Stimulated activated CD4-positive, alpha-beta T cell treated with anti-CD3 and anti-CD28 coated beads, Interleukin-4, amount 100 ng/mL, for 48 hours (primary cell): ENCODE data around the gene ASPA.

ENCODE experiments used
- DNase-seq, 2 donors: peaks; one replicate each; pipeline ENCODE4 v3.0.0-alpha.2; 2020; ENCODE audit warnings: low read depth in 2 of 2

ASPA gene

DNA sequence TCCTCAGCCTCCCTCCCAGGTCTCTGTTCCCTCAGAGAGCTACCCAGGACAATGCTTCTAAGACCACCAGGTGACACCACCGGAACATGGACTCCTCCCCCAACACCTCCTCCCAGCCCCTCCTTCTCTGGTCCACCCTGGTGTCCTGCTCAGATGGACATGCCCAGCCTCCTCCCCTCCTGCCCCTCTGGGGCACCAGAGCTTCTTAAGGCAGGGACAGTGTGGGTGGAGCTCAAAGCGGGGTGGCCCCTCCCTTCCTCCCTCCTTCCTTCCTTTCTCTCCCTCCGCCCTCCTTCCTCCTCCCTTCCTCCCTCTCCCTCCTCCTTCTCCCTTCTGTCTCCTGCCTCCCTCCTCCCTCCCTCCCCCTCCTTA lies 59.1 kb downstream of the ASPA start:
- no peak for DNase-seq

- DNase-seq: peak; percentile 51 to 67
Measured at GRCh38 chr17:3535253-3535995, 59.6 kb downstream of the ASPA start.

- no peak for DNase-seq
Measured at GRCh38 chr17:3536716-3537115, 60.9 kb downstream of the ASPA start.

GRCh38 chr17:3539881-3540540 lies 64.2 kb downstream of the ASPA start:
- DNase-seq: no peak

DNA sequence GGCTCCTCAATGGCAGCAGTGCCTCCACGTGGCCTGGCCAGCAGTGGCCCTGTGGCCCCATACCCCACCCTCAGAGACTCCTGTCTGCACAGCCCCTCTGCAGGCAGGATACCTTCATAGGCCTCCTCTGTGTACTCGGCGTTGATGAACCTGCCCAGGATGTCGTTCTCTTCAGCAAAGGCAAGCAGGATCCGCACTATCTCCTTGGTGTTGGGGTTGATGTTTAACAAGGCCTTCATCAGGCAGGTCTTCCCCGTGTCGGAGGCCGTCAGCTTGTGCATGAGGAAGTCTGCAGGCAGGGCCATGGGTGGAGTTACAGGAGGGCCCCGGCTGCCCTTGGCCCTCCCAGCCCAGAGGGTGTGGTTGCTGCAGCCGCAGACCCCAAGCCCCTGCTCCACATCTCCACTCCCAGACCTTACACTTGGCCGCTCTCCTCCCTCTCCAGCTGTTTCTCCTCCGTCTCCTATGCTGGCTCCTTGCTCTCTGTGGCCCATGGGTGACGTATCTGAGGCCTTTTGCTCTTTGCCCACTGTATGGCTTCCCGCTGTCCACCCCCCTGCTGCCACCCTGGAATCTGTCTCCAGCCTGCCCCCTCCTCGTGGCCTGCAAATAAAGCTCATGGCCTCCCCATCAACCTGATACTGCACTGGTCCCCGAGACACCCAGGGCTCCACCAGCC lies 66.8 kb downstream of the ASPA start:
- no peak for DNase-seq

DNA sequence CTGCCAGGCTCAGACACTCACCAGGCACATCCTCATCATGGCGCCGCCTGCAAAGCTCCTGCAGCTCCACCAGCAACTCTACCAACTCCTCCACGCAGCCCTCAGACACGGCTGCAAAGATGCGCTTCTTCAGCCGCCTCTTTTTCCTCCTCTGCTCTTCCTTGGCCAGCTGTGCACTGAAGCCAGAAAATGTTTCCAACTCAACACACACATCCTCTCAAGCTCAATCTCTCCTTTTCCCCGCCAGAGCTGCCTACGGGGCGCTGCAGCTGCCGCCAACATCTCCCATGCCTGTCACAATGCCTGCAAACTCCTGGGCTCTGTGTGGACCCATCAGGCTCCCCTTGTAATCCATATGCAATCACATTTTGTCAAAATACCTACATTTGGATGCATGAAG lies 67.7 kb downstream of the ASPA start:
- DNase-seq: no peak

DNA sequence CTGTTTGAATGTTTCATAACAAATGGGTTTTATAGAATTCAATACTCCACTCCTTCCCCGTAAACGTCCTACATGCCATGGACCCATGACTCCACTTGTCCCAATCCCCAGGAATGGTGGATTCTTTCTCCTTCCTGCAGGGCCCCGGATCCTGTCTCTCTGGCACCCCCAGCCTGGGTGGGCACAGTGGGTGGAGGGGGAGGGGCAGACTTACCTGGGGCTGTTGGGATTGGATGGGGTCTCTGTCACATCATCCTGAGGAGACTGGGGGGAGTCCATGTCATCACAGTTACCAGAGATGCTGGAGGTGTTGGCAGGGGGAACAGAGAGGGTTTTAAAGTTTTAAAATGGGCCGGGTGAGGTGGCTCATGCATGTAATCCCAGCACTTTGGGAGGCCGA lies 68.6 kb downstream of the ASPA start:
- DNase-seq: no peak

DNA sequence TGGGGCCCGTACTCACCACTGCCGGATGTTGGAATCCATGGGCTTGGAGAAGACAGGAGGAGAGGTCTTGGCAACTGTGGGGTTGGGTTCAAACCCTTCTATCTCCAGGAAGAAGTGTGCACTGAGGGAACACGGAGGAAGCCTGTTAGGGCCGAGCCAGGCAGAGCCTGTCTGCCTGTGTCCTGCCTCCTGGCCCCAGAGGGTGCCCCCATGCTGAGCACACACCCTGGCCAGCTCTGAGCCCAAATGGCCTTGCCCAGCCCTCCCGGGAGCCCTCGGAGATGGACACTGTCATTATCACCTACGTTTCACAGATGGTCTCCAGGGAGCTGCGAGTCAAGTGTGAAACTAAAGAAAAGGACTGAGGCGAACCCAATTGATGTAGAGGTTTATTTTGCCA lies 69.4 kb downstream of the ASPA start:
- no peak for DNase-seq

- DNase-seq: no peak
Measured at GRCh38 chr17:3546521-3546920, 70.7 kb downstream of the ASPA start.

- no peak for DNase-seq
Measured at GRCh38 chr17:3546997-3547396, 71.2 kb downstream of the ASPA start.

DNA sequence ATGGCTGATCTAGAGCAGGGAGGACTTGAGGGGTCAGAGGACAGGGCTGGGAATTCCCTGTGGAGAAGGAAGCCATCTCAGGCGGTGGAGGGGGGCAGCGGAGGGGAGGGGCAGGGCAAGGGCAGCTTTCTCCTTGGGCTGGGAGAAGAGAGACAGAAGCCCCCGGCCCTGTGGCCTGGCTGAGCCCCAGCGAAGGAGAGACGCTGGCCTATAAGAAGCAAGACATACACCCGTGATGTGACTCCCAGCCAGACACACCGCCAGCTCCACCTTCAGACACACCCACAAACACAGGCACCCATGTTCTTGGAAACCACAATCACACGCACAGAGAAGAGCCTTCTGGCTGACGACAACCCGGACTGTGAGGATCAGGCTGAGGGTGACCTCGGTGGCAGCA lies 71.8 kb downstream of the ASPA start:
- no peak for DNase-seq

- no peak for DNase-seq
Measured at GRCh38 chr17:3549610-3550162, 73.9 kb downstream of the ASPA start.

DNA sequence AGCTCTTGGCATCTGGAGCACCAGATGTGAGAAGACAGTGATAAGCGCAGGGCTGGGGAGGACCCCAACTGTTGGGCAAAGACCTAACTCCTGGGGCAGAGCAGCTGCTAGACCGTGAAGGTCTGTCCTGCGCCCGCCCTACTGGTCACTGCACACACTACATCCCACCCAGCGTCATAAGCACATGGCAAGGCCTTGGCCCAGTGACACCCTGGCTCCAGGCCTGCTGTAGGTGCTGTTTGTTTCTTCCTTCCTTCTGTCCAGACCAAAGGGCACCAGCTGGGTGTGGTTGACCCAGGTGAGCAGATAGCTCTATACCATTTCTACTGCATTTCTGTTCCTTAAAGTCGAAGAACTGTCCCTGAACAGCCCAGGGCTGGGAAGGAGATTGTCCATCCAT lies 75.4 kb downstream of the ASPA start:
- DNase-seq: no peak

- DNase-seq: no peak
Measured at GRCh38 chr17:3552916-3553315, 77.1 kb downstream of the ASPA start.
